Neural progenitor cell (in vitro differentiated cells): Measurements from ENCODE around the gene KLRC3. TPM values are rescaled to one million over a fixed set of nuclear protein-coding genes. Genes with fewer than 3 reads are reported as not detected.

Experiments used
- DNase-seq: peaks from one replicate; pipeline ENCODE4 v3.0.0-alpha.2; 2016; ENCODE audit warnings: low spot score
- H2AFZ ChIP-seq: fragments of 200-600 bp; sonication (generic); replicated peaks from 2 replicates; pipeline ENCODE4 v1.6.1; 2016; ENCODE audit warnings: antibody characterized with exemption
- H3F3A ChIP-seq: fragments of 200-600 bp; sonication (generic); 2 replicates; pipeline ENCODE4 v1.6.1; 2016; ENCODE audit warnings: antibody characterized with exemption, low read depth
- H3K27ac ChIP-seq: fragments of 200-600 bp; sonication (generic); 2 replicates; pipeline ENCODE4 v1.5.1; 2016; ENCODE audit warnings: mild to moderate bottlenecking
- H3K27me3 ChIP-seq: fragments of 200-600 bp; sonication (generic); 2 replicates; pipeline ENCODE4 v1.6.1; 2016; ENCODE audit warnings: mild to moderate bottlenecking, moderate library complexity
- H3K36me3 ChIP-seq: fragments of 200-600 bp; sonication (generic); 2 replicates; pipeline ENCODE4 v1.5.1; 2016
- H3K4me1 ChIP-seq: fragments of 200-600 bp; sonication (generic); 2 replicates; pipeline ENCODE4 v1.6.1; 2016; ENCODE audit warnings: mixed run types
- H3K4me2 ChIP-seq: fragments of 200-600 bp; sonication (generic); 2 replicates; pipeline ENCODE4 v1.6.1; 2016
- H3K4me3 ChIP-seq: fragments of 200-600 bp; sonication (generic); 2 replicates; pipeline ENCODE4 v1.5.1; 2016
- H3K79me2 ChIP-seq: fragments of 200-600 bp; sonication (generic); 2 replicates; pipeline ENCODE4 v1.6.1; 2016; ENCODE audit warnings: low read depth
- H3K9ac ChIP-seq: fragments of 200-600 bp; sonication (generic); 2 replicates; pipeline ENCODE4 v1.6.1; 2016
- H3K9me3 ChIP-seq: fragments of 200-600 bp; sonication (generic); 2 replicates; pipeline ENCODE4 v1.5.1; 2016; ENCODE audit warnings: low read depth
- H4K20me1 ChIP-seq: fragments of 200-600 bp; sonication (generic); 2 replicates; pipeline ENCODE4 v1.6.1; 2016; ENCODE audit warnings: low read depth
- H3K27ac Mint-ChIP-seq: 3 replicates; pipeline ENCODE4 v1.8.0; 2021; ENCODE audit warnings: mixed read lengths
- H3K27me3 Mint-ChIP-seq: 2 replicates; pipeline ENCODE4 v1.8.0; 2022; ENCODE audit warnings: low read depth, mild to moderate bottlenecking, inconsistent platforms, moderate library complexity, mixed read lengths; ENCODE audit not compliant: insufficient read depth
- H3K36me3 Mint-ChIP-seq: 3 replicates; pipeline ENCODE4 v1.8.0; 2021; ENCODE audit warnings: mixed read lengths
- H3K4me1 Mint-ChIP-seq: 3 replicates; pipeline ENCODE4 v1.8.0; 2021; ENCODE audit warnings: mixed read lengths
- H3K4me3 Mint-ChIP-seq: 3 replicates; pipeline ENCODE4 v1.8.0; 2021; ENCODE audit warnings: mild to moderate bottlenecking, moderate library complexity, mixed read lengths
- H3K9me3 Mint-ChIP-seq: 3 replicates; pipeline ENCODE4 v1.8.0; 2020; ENCODE audit warnings: mixed read lengths
- CTCF ChIP-seq: fragments of 200-600 bp; sonication (generic); IDR thresholded peaks from 2 replicates; pipeline ENCODE4 v1.5.1; 2017; ENCODE audit warnings: antibody characterized with exemption, mild to moderate bottlenecking
- EZH2 ChIP-seq: fragments of 200-600 bp; sonication (generic); IDR thresholded peaks from 2 replicates; pipeline ENCODE4 v1.6.1; 2017; ENCODE audit warnings: antibody characterized with exemption, mild to moderate bottlenecking, moderate library complexity
- EZH2phosphoT487 ChIP-seq: fragments of 200-600 bp; sonication (generic); IDR thresholded peaks from 2 replicates; pipeline ENCODE4 v1.6.1; 2017; ENCODE audit warnings: antibody characterized with exemption
- total RNA-seq: library from RNA; depleted of rRNA; stranded (reverse); fragments of >200 nt; gene quantifications from 2 replicates; pipeline ENCODE4 v1.2.3, GENCODE V29; 2015; ENCODE audit warnings: low replicate concordance

The KLRC3 gene
- total RNA-seq, 1 donor from 2014 or later, result not detected

GRCh38 chr12:10456856-10457255 is 36.5 kb upstream of the KLRC3 start:
- H3K4me1 ChIP-seq, result no peaks in the 10 kb centered on the region
- H3K4me1 Mint-ChIP-seq, result no peaks in the 10 kb centered on the region
- TF ChIP-seq CTCF, result no peak
- no peak for TF ChIP-seq EZH2phosphoT487
- no peak for TF ChIP-seq EZH2
- no peak overlapping the region for H2AFZ ChIP-seq
- no peaks in the 10 kb centered on the region for H3K36me3 Mint-ChIP-seq
- H3K4me3 Mint-ChIP-seq, result no peak overlapping the region
- H3K9me3 ChIP-seq, result no peaks in the 10 kb centered on the region
- H3K36me3 ChIP-seq, result no peaks in the 10 kb centered on the region
- no peaks in the 10 kb centered on the region for H3K79me2 ChIP-seq
- no peak overlapping the region for H3K4me2 ChIP-seq
- no peak overlapping the region for H3K9ac ChIP-seq
- H3K27ac Mint-ChIP-seq, result no peak overlapping the region
- no peaks in the 10 kb centered on the region for H3K27me3 ChIP-seq
- H4K20me1 ChIP-seq, result no peaks in the 10 kb centered on the region
- H3K27ac ChIP-seq, result no peak overlapping the region
- no peak overlapping the region for H3K4me3 ChIP-seq
- H3K9me3 Mint-ChIP-seq, result peaks cover 25% of the 10 kb centered on the region
- H3K27me3 Mint-ChIP-seq, result no peaks in the 10 kb centered on the region
- DNase-seq, result no peak
- no peaks in the 10 kb centered on the region for H3F3A ChIP-seq

DNA sequence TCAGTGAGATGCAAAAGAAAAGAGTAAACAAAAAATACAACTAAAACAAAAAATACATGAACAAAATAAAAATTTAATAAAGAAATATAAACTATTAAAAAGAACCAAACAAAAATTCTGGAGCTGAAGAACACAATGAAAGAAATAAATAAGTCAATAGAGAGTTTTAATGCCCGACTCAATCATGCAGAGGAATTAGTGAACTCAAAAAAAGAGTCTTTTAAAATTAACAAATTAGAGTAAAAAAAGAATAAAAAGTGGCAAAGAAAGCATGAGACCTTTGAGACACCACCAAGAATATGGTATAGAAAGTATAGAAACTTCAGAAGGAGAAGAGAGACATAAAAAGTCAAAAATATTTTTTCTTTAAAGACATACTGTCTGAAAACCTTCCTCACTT is 35.4 kb upstream of the KLRC3 start:
- Mint-ChIP-seq H3K4me3 (no peak overlapping the region), H3K9me3 (peaks cover 23% of the 10 kb centered on the region), H3K36me3 (no peaks in the 10 kb centered on the region), H3K27ac (no peak overlapping the region), H3K27me3 (no peaks in the 10 kb centered on the region), H3K4me1 (no peaks in the 10 kb centered on the region)
- no peak overlapping the region for H2AFZ ChIP-seq
- no peak overlapping the region for H3K9ac ChIP-seq
- H3K36me3 ChIP-seq, result no peaks in the 10 kb centered on the region
- H3K4me3 ChIP-seq, result no peak overlapping the region
- DNase-seq, result no peak
- H3F3A ChIP-seq, result no peaks in the 10 kb centered on the region
- H3K9me3 ChIP-seq, result no peaks in the 10 kb centered on the region
- no peaks in the 10 kb centered on the region for H3K27me3 ChIP-seq
- H4K20me1 ChIP-seq, result no peaks in the 10 kb centered on the region
- TF ChIP-seq EZH2phosphoT487 (no peak), EZH2 (no peak), CTCF (no peak)
- no peaks in the 10 kb centered on the region for H3K79me2 ChIP-seq
- H3K4me1 ChIP-seq, result no peaks in the 10 kb centered on the region
- H3K27ac ChIP-seq, result no peak overlapping the region
- H3K4me2 ChIP-seq, result no peak overlapping the region

DNA sequence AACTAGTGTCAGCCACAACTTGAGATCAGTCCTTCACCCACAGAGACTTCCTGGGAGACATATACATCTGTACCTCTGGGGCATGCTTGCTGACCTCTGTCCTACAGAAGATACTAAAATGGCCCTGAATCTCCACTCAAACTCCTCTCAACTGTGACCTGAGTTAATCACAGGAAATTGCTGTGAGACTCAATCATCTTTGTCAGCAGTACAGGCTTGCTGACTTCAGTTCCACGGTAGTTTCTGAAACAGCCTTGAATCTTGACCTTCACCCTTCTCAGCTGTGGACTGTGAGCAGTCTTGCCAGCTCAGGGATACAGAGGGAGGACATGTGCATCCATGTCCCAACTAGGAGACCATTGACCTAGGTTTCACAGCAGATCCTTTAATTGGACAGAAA is 34.1 kb upstream of the KLRC3 start:
- H3F3A ChIP-seq, result no peaks in the 10 kb centered on the region
- Mint-ChIP-seq H3K27me3 (no peaks in the 10 kb centered on the region), H3K4me3 (no peak overlapping the region), H3K4me1 (no peaks in the 10 kb centered on the region), H3K27ac (no peak overlapping the region), H3K9me3 (peaks cover 23% of the 10 kb centered on the region), H3K36me3 (no peaks in the 10 kb centered on the region)
- no peaks in the 10 kb centered on the region for H3K79me2 ChIP-seq
- no peaks in the 10 kb centered on the region for H3K4me1 ChIP-seq
- no peak overlapping the region for H3K4me2 ChIP-seq
- TF ChIP-seq CTCF, result no peak
- no peak for TF ChIP-seq EZH2
- no peak for TF ChIP-seq EZH2phosphoT487
- H3K9ac ChIP-seq, result no peak overlapping the region
- no peak overlapping the region for H2AFZ ChIP-seq
- no peaks in the 10 kb centered on the region for H3K9me3 ChIP-seq
- H3K36me3 ChIP-seq, result no peaks in the 10 kb centered on the region
- H3K27ac ChIP-seq, result no peak overlapping the region
- H4K20me1 ChIP-seq, result no peaks in the 10 kb centered on the region
- no peak overlapping the region for H3K4me3 ChIP-seq
- no peak for DNase-seq
- H3K27me3 ChIP-seq, result no peaks in the 10 kb centered on the region

- Mint-ChIP-seq H3K4me1 (no peaks in the 10 kb centered on the region), H3K36me3 (no peaks in the 10 kb centered on the region), H3K27ac (no peak within 1 kb of the TSS), H3K4me3 (no peak within 1 kb of the TSS), H3K27me3 (no peaks in the 10 kb centered on the region), H3K9me3 (peaks cover 18% of the 10 kb centered on the region)
- H4K20me1 ChIP-seq, result no peaks in the 10 kb centered on the region
- H3K4me1 ChIP-seq, result no peaks in the 10 kb centered on the region
- no peaks in the 10 kb centered on the region for H3K27me3 ChIP-seq
- no peaks in the 10 kb centered on the region for H3K79me2 ChIP-seq
- DNase-seq, result no peak
- no peak within 1 kb of the TSS for H3K9ac ChIP-seq
- H3F3A ChIP-seq, result no peaks in the 10 kb centered on the region
- no peak within 1 kb of the TSS for H2AFZ ChIP-seq
- H3K36me3 ChIP-seq, result no peaks in the 10 kb centered on the region
- H3K9me3 ChIP-seq, result no peaks in the 10 kb centered on the region
- TF ChIP-seq EZH2phosphoT487 (no peak), CTCF (no peak), EZH2 (no peak)
- H3K4me3 ChIP-seq, result no peak within 1 kb of the TSS
- H3K27ac ChIP-seq, result no peak within 1 kb of the TSS
- H3K4me2 ChIP-seq, result no peak within 1 kb of the TSS
These were observed 32.8 kb upstream of the KLRC3 start, which contains the start of gene KLRC1 for GRCh38 chr12:10453156-10453555. TSS of gene KLRC1 (minus strand) at chr12:10453377. CDS start at chr12:10451156, 2,221 bp downstream.
